ENCODE data around the gene MYBPHL.

- TF ChIP-seq USF1 (IDR thresholded peaks at IDR 0.05; ENCODE audit: borderline replicate concordance, low read depth) (no peak), MEF2A (IDR thresholded peaks at IDR 0.05; ENCODE audit: borderline replicate concordance, low read depth) (no peak), TAF1 (IDR thresholded peaks at IDR 0.05; ENCODE audit: borderline replicate concordance, low read depth, low read length) (no peak), JUND (IDR thresholded peaks at IDR 0.05) (no peak), EZH2phosphoT487 (IDR thresholded peaks at IDR 0.05; ENCODE audit: borderline replicate concordance, low read depth) (no peak), CHD2 (IDR thresholded peaks at IDR 0.05; ENCODE audit: low read length, partially characterized antibody) (no peak), EP300 (IDR thresholded peaks at IDR 0.05; ENCODE audit: borderline replicate concordance in 1 of 2, low read depth in 1 of 2, low read length in 1 of 2) (no peak), USF2 (IDR thresholded peaks at IDR 0.05; ENCODE audit: borderline replicate concordance, low read depth, low read length) (no peak), POLR2AphosphoS5 (IDR thresholded peaks at IDR 0.05; ENCODE audit: low read depth, low read length) (no peak), SIN3A (IDR thresholded peaks at IDR 0.05; ENCODE audit: borderline replicate concordance, low read depth, low read length) (no peak)
- TF ChIP-seq, protein P1, sequence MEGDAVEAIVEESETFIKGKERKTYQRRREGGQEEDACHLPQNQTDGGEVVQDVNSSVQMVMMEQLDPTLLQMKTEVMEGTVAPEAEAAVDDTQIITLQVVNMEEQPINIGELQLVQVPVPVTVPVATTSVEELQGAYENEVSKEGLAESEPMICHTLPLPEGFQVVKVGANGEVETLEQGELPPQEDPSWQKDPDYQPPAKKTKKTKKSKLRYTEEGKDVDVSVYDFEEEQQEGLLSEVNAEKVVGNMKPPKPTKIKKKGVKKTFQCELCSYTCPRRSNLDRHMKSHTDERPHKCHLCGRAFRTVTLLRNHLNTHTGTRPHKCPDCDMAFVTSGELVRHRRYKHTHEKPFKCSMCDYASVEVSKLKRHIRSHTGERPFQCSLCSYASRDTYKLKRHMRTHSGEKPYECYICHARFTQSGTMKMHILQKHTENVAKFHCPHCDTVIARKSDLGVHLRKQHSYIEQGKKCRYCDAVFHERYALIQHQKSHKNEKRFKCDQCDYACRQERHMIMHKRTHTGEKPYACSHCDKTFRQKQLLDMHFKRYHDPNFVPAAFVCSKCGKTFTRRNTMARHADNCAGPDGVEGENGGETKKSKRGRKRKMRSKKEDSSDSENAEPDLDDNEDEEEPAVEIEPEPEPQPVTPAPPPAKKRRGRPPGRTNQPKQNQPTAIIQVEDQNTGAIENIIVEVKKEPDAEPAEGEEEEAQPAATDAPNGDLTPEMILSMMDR (IDR thresholded peaks at IDR 0.05), result no peak
- TF ChIP-seq, protein P2, sequence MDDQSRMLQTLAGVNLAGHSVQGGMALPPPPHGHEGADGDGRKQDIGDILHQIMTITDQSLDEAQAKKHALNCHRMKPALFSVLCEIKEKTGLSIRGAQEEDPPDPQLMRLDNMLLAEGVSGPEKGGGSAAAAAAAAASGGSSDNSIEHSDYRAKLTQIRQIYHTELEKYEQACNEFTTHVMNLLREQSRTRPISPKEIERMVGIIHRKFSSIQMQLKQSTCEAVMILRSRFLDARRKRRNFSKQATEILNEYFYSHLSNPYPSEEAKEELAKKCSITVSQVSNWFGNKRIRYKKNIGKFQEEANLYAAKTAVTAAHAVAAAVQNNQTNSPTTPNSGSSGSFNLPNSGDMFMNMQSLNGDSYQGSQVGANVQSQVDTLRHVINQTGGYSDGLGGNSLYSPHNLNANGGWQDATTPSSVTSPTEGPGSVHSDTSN (IDR thresholded peaks at IDR 0.05), result no peak
- TF ChIP-seq, protein P3, sequence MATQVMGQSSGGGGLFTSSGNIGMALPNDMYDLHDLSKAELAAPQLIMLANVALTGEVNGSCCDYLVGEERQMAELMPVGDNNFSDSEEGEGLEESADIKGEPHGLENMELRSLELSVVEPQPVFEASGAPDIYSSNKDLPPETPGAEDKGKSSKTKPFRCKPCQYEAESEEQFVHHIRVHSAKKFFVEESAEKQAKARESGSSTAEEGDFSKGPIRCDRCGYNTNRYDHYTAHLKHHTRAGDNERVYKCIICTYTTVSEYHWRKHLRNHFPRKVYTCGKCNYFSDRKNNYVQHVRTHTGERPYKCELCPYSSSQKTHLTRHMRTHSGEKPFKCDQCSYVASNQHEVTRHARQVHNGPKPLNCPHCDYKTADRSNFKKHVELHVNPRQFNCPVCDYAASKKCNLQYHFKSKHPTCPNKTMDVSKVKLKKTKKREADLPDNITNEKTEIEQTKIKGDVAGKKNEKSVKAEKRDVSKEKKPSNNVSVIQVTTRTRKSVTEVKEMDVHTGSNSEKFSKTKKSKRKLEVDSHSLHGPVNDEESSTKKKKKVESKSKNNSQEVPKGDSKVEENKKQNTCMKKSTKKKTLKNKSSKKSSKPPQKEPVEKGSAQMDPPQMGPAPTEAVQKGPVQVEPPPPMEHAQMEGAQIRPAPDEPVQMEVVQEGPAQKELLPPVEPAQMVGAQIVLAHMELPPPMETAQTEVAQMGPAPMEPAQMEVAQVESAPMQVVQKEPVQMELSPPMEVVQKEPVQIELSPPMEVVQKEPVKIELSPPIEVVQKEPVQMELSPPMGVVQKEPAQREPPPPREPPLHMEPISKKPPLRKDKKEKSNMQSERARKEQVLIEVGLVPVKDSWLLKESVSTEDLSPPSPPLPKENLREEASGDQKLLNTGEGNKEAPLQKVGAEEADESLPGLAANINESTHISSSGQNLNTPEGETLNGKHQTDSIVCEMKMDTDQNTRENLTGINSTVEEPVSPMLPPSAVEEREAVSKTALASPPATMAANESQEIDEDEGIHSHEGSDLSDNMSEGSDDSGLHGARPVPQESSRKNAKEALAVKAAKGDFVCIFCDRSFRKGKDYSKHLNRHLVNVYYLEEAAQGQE (IDR thresholded peaks at IDR 0.05; ENCODE audit: low read depth, low read length), result no peak
Observed at GRCh38 chr1:109309347-109309746, 2.5 kb upstream of the MYBPHL start.
